GF-D8 (cell line): ENCODE measurements around the gene PITPNB.

Experiments
- DNase-seq: peaks from one replicate; lab custom pipeline; 2025; lab: John Stamatoyannopoulos, UW

Gene PITPNB

DNA sequence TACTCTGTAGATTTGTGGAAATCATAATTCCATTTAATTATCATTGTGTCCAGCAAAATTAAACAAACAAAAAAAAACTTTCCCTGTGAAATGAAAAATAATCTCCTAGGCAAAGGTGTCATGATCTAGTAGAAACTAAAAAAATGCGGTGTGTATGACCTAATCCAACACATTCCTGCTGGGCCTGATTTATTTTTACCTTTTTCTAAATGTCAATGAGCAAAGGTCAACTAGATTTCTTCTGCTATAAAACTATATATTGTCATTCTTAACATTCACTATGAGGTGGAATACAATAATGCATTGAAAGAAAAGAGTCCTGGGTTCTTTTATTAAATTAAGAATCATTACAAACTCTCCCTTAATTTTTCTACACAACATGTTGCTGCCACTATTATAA, 60.4 kb downstream of the PITPNB start:
- DNase-seq, result no peak

DNA sequence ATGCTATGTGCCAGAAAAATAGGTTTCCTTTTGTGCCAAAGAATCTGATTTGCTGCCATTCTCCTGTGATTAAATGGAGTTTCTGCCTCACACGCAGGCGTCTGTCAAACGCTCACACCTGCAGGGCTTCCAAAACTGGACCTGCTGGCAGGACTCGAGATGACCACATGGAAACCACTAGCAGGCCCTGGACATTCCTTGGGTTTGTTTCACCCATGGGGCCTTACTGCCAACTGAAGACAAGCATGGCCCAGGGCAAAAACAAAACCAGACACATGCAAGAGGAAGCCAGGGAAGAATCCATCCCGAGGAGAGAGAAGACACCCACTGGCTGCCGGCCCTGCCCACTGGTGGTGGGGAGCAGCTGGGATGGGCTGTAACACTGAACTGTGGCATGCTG, 61.6 kb downstream of the PITPNB start:
- no peak for DNase-seq

DNA sequence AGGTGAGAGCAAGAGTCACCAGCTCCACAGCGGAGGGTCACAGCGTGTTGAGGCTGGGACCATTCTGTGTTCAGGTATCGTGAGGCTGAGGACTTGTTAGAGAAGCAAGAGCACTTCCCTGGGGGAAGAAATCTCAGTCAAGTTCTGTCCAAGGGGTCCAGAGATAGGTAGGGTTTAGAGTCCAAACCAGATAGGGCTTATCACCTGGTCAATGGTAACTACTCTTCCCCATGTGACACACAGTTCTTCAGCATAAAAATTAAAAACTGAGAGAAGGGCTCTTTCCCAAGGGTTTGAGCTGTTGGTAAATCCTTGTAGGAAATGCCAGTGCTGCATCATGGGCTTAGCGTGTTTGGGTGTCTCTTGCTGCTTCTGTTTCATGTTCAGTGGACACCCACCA, 62.7 kb downstream of the PITPNB start:
- no peak for DNase-seq

DNA sequence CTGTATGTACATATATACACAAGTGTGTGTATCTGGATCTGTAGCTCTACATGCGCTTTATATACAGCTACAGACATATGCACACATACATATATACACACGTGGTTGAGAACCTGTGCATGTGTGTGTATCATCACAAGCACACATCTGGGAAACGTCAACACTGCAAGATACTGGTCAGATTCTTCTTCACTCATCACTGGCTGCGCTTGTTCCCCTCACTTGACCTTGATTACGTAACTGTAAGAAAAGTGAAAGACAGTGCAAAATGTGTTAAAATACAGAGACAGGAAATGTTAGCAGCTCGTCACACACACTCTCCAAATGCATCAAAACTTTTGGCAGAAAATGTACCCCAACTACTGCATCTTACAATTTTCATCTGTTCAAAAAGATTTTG, 65.6 kb downstream of the PITPNB start:
- DNase-seq, result no peak

DNA sequence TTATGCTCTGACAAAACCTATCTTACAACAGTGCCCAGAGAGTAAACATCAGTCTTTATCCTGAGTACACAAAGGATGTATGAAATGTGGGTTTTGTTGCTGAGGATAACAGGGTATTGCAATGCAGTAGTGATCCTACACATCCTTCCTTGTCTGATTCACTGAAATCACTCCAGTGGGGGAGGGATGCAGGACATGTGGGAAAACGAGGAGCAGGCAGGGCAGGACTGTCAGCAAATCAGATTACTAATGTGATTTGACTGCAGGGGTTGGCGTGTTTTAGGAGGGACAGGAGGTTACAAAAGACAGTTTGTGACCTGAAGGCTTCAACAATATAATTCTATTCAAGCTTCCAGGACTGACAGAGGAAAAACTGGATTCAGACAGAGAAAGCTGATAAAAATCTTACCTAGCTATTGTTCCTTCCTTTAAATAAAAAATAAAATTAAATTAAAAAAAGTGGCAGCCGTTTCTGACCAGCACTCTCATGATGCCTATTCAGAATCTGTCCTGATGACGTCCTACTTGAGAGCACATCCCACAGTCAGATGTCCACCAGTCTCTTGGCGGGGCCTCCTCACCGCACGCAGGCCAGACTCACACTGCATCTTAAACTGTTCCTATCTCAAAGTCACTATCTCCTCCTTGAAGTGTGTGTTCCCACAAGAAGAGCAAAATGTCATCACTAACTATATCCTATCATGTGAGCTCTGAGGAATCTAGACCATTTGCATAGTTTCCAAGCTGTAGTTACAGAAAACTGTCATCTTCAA, 66.9 kb downstream of the PITPNB start:
- no peak for DNase-seq

DNA sequence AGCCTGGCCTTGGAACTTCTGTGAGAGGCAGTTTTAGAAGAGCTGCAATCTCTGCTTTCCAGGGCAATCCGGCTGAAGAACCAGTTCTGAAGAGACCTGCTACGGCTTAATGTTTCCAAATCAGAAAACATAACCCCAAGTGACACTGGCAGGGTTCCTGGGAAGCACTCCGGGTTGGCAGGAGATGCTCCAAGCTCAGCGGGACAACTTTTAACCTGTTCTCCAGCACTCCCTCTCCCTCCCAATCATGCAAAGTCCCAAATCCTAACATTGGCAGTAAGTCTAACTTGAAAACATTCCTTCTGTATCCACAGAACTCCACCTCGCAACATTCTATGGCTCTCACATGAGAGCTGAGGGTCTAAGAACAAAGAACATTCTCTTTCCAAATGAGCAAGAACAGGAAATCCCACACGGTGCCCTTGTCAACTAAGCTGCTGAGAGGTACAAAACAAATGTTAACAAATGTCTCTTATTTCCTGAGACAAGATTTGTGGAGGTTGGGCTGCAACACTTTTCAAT, 69.0 kb downstream of the PITPNB start:
- no peak for DNase-seq

DNA sequence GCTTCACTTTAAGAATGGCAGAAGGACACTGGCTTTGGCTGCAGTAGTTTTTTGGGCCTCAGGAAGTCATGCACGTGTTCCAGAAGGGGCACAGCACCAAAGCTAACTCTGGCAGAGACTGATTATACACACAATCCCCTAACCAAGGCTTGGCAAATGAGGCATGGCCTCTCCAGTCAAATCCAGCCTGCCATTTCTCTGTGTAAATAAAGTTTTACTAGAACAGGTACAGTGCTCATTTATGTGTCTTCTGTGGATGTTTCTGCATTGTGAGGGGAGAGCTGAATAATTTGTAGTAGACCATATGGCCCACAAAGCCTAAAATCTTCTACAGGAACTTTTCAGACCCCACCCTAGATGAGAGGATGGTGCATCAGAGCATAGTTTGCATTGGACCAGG, 71.1 kb downstream of the PITPNB start:
- DNase-seq, result no peak

DNA sequence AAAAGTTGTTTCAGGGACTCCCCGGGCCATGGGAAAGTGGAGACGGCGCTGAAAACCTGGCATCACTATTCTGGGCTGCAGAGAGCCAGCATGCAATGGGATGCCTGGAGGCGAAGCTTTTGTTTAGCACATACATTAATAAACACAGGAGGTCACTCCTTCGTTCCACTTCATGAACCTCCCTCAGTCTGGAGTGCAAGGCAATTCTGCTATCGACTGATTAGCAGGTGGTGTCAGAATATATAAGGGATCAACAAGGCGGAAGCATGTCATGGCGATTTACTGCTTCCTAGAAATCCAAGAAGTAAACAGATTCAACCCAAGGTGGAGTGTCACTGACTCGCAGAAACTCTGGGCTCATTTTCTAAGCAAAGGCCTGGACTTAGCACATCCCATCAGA, 72.1 kb downstream of the PITPNB start:
- DNase-seq, result no peak

DNA sequence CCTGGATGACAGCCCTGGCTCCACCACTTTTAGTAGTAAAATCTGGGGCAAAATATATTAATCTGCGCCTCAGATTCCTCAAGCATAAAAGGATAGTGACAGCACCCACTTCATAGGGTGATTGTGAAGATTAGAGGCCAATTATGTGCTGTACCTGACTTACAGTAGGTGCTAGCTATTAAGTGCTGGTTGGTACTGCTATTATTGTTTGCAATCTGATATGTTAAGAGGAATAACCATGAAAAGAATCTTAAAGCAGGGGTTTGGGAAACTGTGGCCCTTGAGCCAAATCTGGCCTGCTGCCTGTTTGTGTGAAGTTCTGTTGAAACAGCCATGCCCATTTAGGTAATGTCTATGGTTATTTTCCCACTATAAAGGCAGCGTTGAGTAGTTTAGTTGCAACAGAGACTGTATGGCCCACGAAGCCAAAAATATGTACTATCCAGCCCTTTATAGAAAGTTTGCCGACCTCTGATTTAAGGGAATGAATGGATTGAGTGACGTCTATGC, 72.8 kb downstream of the PITPNB start:
- no peak for DNase-seq

DNA sequence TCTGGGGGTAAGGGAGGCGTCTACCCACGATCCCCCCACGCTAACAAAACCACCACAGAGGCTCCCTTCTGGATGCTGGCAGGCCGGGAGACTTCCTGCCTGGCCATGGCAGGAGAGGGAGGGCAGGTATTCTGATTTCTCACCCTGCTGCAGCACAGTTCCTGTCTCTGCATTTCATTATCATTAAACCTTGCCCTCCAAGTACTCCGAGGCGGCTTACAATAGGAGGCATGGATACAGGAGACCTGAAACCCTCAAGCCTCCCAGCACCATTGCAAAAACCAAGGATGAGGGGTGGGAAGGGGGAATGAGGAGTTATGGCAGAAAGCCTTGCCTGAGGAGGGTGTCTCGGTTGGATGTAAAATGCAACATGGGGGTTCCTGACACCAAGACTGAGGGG, 73.4 kb downstream of the PITPNB start:
- no peak for DNase-seq

DNA sequence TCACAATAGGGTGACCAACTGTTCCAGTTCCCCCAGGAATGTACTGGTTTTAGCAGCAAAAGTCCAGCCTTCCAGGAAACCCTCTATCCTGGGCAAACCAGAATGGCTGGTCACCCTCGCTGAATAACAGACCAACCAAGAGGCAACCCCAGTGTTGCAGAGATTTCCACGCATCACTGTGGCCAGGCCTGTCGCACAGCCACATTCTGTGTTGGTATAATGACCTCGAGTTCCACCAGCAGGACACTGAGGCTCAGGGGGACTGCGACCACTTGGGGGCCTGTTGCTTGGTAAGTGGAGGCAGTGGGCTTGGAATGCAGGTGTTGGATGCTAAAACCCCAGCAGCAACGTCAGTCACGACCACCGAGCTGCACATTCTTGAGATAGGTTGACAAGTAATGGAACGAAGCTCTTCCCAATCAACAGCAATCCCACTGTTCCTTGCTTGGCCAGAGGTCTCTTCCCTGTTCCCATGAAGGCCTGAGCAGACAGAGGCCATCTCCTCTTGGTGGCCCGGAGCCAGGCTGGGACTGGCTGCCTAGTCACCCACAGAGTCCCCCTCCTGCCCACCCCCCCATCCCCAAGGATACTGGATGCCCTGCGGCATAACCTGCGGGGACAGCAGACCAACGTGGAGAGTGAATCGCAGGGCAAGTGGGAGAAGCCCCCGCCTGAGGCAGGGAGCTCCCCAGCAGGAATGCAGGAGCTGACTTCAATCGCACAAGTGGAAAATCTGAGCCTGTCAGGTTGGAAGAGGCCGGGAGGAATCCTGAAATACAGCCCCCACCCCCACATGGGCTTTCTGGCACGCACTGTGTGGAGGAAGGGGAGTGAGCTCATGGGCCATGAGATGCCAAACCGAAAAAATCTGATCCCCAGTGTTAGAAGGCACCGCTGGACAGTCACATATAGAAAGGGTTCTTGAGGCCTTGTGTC, 74.1 kb downstream of the PITPNB start:
- DNase-seq, result no peak

DNA sequence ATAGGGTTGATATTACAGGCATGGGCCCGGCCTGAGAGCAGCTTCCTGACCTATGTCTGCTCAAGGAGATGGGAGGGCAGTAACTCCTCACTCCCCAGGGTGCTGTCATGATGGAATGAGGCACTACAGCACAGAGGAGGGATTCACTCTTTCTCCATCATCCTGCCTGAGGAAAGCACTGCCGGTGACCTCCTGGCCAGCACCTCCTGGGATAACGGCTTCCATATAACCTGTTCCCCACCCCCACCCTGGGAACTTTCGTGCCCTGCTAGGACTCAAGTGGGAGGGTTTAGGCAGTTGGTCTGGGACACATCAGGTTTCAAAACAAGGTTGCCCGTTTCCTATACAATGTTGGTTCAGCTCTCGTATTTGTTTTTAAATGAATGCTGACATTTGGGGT, 74.8 kb downstream of the PITPNB start:
- DNase-seq, result no peak

DNA sequence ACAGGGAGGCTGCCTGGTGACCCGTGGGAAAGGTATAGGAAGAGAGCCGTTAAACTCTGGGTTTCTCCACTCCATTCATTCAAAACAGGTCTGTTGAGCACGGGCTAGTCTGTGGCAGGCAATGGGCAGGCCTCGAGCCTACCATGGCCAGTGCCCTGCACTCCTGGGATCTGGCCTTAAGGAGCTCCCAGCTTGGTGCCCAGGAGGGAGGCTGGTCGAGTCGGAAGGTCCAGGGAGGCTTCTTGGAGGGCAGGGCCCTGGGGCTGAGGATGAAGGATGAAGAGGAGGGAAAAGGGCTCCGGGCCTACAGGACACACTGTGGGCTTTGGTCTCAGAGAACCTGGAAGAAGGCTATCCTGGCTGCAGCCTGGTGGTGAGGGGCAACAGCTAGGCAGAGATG, 75.6 kb downstream of the PITPNB start:
- no peak for DNase-seq

DNA sequence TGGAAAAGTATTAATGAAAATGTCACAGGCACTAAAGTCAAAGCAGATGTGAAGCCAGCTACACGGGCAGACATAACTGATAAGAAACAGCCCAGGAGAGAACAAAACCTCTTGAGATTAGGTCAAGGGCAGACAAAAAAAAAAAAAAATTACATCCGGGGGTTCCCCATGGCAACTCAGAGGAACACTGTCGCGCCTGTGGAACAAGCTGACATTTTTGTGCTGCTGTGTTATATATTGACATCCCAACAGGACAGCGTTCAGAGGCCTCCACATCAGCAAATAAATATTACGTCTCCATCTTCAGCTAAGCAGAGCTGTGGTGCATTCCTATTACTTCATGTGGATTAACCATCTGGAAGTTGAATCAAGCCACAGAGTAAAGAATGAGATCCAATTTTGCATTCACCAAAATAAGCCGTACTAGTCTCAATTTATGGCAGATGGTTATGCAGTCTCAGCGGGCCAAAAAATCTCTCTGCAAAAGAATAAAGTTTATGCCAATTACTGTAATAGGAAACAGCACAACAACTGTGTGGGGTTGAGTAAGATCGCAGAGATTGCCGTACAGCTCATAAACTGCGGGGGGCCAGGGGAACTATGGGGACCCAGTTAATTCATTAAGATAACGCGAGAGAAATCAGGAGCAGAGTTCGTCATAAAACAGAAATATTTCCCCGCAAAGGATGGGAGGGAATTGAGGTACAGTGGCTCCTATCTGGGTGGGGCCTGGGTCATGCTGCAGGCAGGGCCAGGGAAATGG, 76.2 kb downstream of the PITPNB start:
- DNase-seq, result no peak

DNA sequence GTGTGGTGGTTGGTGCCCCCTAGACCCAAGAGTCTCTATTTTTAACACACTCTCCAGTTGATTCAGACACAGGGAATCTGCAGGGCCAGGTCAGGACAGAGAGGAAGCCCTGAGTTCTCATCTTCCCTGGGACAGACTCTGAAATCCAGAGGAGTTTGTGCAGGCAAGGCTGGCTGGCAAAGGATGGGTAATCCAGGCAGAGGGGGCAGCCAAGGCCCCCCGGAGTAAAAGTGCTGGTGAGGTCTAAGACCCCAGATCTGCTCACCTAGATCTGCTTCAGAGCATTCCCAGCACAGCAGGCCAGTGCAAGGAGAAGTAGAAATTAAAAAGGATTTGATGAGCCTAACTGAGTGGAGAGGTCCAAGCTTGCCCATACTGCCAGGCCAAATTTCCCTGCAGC, 76.9 kb downstream of the PITPNB start:
- no peak for DNase-seq

DNA sequence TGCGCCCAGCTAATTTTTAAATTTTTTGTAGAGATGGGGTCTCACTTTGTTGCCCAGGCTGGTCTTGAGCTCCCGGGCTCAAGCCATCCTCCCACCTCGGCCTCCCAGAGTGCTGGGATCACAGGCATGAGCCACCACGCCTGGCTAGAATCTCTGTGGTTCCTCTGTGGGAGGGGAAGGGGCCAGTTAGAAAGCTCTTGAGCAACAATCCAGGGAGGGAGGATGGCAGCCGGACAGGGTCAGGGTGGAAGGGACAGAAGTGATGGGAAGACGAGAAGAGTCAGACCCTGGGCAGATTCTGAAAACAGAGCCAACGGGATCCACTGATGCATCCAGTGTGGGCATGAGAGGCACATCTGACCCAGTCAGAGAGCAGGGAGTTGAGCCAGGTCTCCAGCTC, 78.6 kb downstream of the PITPNB start:
- DNase-seq, result no peak

DNA sequence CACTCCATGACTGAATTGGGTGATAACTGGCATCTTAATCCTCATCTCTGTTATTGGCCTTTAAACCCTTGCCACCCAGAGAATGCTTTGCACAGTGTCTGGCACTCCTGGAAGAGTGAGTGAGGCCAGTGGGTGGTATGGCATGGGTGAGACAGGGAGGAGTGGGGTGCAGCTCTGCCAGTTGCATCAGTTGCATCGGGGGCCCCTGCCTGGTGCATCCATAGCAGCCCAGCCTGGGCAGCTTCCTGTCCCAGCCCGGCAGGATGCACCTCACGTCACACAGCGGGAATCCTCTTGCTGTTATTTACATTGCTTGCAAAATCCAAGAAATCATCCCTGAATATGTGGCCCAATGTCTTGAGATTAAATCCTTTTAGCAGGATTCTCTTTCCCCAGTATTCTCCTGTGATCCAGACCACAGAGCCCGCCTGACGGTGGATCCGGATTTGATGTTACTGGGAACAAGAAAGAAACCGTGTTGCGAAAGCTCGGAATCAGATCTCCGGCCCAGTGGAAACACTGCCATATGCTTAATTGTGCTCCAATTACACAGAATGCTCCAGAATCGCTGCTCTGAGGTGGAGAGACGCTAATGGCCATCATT, 79.9 kb downstream of the PITPNB start:
- DNase-seq, result no peak

DNA sequence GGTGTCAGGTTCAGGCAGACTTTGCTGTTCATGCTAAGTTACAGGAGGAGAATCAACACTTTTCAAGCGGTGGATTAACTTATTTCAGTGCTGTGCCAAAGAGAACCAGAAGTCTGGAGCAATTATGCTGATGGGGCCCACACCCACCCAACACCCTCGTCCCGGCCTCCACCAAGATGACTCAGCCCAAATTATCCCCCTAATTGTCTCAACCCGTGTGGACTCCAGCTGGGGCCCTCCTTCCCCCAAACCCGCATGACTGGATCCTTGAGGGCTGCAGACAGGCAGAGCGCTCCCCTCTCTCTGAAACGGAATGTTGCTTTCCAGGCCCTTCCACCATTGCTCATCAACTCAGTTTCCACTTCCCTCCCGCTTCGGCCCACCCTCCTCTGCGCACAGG, 82.9 kb downstream of the PITPNB start:
- DNase-seq, result no peak

DNA sequence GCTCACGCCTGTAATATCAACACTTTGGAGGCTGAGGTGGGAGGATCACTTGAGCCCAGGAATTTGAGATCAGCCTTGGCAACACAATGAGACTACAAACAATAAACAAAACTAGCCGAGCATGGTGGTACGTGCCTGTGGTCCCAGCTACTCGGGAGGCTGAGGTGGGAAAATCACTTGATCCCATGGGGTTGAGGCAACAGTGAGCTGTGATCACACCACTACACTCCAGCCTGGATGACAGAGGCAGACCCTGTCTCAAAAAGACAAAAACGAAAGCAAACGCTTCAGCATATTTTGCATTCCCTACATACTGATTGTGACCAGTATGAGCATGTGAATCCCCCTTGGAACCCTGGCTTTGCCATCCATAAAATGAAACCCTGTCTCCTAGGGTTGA, 83.6 kb downstream of the PITPNB start:
- no peak for DNase-seq

DNA sequence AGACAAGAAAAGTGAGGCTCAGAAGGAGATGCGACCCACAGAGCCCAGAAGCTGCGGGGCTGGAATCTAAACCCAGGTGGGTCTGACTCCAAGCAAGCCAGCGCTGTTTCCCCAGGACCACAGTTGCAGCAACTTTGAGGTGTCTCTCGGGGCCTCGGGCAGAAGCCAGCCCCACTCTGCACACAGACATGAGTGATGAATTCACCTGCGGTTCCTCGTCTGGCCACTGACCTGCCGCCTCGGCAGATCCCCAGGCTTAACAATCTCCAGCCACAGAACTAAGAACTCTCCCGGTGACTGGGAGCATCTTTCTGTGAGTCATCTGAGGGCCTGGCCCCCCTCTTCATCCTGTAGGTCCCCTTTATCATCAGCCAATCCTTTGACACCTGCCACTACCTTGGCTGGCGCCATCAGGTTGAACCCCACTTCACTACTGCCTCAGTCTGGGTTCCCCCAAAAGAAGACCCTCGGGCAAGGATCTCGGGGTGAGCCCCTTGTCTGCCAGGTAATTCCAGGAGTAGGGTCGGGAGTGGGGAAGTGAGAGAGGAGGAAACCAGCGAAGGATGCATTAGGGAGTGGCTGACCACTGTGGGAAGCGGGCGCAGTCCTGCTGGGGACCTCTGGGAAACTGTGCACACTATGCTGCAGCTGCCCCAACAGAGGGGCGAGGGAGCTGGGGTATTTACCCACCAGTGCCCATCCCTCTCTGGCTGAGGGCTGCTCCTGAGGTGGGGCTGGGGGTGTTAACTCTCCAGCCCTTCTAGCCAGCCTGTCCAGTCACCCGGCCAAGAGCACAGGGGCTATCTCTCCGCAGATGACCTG, 84.5 kb downstream of the PITPNB start:
- DNase-seq, result no peak

DNA sequence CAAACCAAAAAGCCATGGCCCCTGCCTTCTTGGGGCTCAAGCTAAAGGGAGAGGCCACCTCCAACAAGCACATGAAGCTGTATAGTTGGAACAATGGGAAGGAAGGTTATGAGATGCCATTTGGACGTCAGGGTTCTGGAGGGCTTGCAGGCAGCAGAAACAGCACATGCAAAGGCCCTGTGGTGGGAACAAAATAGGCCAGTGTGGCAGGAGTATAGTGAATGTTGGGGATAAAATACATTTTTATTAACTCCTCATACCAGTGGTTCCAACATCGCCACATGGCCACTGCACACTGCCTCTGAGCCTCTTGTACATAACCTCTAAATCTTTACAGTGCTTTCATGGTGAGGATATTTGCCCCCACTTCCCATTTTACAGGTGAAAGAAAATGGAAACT, 85.3 kb downstream of the PITPNB start:
- no peak for DNase-seq
